ENCODE results near the gene SLC35E1. TPM values are rescaled to one million over a fixed set of nuclear protein-coding genes. Genes with fewer than 3 reads are reported as not detected.
A peak's percentile ranks its signal among the peaks of the same experiment; 100 is the strongest.

SLC35E1 gene
- total RNA-seq, 1 donor from 2014 or later = 63.1 TPM

DNA sequence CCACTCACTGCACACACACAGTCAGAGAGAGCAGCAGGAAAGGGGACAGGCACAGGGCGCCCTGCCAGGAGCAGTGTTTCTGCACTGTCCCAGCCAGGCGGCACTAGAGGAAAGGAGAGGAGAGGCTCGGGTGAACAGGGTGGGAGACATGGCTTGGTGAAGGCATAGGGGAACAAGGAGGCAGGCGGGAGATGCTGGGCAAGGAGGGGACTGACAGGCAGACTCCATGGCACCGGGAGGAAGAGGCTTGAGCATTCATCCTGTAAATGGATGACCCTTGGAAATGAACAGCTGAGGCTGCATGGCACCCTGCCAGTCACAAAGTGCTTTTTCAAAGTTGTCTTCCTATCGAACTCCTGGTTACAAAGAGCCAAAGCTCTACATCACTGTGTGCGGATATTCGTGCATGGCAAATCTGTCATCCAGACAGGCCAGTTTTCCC is 33.4 kb upstream of the SLC35E1 start:
- H3K36me3 ChIP-seq (ENCODE audit: insufficient read depth, low read length) = no peaks in the 10 kb centered on the region
- H3K9me3 ChIP-seq (ENCODE audit: insufficient read depth, low read depth, low read length) = no peaks in the 10 kb centered on the region
- Mint-ChIP-seq H3K4me1 (ENCODE audit: low read depth, unreplicated experiment) (peaks cover 21% of the 10 kb centered on the region), H3K36me3 (ENCODE audit: low read depth, unreplicated experiment) (peaks cover 14% of the 10 kb centered on the region), H3K27ac (ENCODE audit: unreplicated experiment) (no peak overlapping the region), H3K9me3 (ENCODE audit: unreplicated experiment) (no peaks in the 10 kb centered on the region), H3K27me3 (ENCODE audit: low read depth, unreplicated experiment) (no peaks in the 10 kb centered on the region), H3K4me3 (ENCODE audit: unreplicated experiment) (peak overlapping the region; percentile 27)
- no peak overlapping the region for H2AFZ ChIP-seq (ENCODE audit: low read depth, low read length)
- peaks cover 98% of the 10 kb centered on the region for H3K79me2 ChIP-seq (ENCODE audit: insufficient read depth, low read length)
- peaks cover 6% of the 10 kb centered on the region for H3K4me1 ChIP-seq (ENCODE audit: insufficient read depth, low read length)
- H4K20me1 ChIP-seq (ENCODE audit: insufficient read depth, low read length) = peaks cover 97% of the 10 kb centered on the region
- no peak overlapping the region for H3K4me2 ChIP-seq (ENCODE audit: low read length)
- no peak for FAIRE-seq
- TF ChIP-seq EZH2 (IDR thresholded peaks at IDR 0.05; ENCODE audit: insufficient read depth, low read length) = no peak
- TF ChIP-seq, protein P1, sequence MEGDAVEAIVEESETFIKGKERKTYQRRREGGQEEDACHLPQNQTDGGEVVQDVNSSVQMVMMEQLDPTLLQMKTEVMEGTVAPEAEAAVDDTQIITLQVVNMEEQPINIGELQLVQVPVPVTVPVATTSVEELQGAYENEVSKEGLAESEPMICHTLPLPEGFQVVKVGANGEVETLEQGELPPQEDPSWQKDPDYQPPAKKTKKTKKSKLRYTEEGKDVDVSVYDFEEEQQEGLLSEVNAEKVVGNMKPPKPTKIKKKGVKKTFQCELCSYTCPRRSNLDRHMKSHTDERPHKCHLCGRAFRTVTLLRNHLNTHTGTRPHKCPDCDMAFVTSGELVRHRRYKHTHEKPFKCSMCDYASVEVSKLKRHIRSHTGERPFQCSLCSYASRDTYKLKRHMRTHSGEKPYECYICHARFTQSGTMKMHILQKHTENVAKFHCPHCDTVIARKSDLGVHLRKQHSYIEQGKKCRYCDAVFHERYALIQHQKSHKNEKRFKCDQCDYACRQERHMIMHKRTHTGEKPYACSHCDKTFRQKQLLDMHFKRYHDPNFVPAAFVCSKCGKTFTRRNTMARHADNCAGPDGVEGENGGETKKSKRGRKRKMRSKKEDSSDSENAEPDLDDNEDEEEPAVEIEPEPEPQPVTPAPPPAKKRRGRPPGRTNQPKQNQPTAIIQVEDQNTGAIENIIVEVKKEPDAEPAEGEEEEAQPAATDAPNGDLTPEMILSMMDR (IDR thresholded peaks at IDR 0.05; ENCODE audit: insufficient read depth, low read depth, low read length) = no peak
- DNase-seq (ENCODE audit: low read depth) = no peak
- H3K27ac ChIP-seq (ENCODE audit: low read depth, low read length) = no peak overlapping the region
- H3K9ac ChIP-seq (ENCODE audit: low read length) = no peak overlapping the region
- no peak overlapping the region for H3K4me3 ChIP-seq (ENCODE audit: insufficient read depth, low read depth, low read length)
- no peaks in the 10 kb centered on the region for H3K27me3 ChIP-seq (ENCODE audit: insufficient read depth, low read length)

DNA sequence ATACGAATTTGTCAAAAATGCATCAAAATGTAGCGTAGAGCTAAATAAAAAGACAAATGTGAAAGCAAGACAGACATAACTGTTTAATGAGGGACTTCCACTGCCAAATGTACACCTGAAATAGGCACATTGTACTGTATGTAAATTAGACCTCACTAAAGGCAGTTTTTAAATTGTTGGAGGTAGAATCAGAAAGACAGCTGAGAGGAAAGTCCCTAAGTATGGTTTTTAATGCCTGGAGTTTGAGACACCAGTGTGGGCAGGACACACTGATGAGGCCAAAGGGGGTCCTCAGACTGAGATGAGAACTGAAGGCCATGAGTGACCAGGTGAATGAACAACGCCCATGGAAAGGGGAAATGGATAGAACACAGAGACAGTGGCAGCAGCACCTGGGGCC is 32.9 kb upstream of the SLC35E1 start:
- Histone ChIP-seq H3K4me2 (ENCODE audit: low read length) (no peak overlapping the region), H3K79me2 (ENCODE audit: insufficient read depth, low read length) (peaks cover 98% of the 10 kb centered on the region), H3K27ac (ENCODE audit: low read depth, low read length) (no peak overlapping the region), H3K9ac (ENCODE audit: low read length) (no peak overlapping the region), H2AFZ (ENCODE audit: low read depth, low read length) (no peak overlapping the region), H3K4me1 (ENCODE audit: insufficient read depth, low read length) (peaks cover 6% of the 10 kb centered on the region), H3K27me3 (ENCODE audit: insufficient read depth, low read length) (no peaks in the 10 kb centered on the region), H3K4me3 (ENCODE audit: insufficient read depth, low read depth, low read length) (no peak overlapping the region), H3K36me3 (ENCODE audit: insufficient read depth, low read length) (no peaks in the 10 kb centered on the region), H4K20me1 (ENCODE audit: insufficient read depth, low read length) (peaks cover 97% of the 10 kb centered on the region), H3K9me3 (ENCODE audit: insufficient read depth, low read depth, low read length) (no peaks in the 10 kb centered on the region)
- FAIRE-seq = no peak
- Mint-ChIP-seq H3K4me3 (ENCODE audit: unreplicated experiment) (peak overlapping the region; percentile 50), H3K4me1 (ENCODE audit: low read depth, unreplicated experiment) (peaks cover 25% of the 10 kb centered on the region), H3K27ac (ENCODE audit: unreplicated experiment) (peak overlapping the region; percentile 26), H3K36me3 (ENCODE audit: low read depth, unreplicated experiment) (peaks cover 14% of the 10 kb centered on the region), H3K9me3 (ENCODE audit: unreplicated experiment) (no peaks in the 10 kb centered on the region), H3K27me3 (ENCODE audit: low read depth, unreplicated experiment) (no peaks in the 10 kb centered on the region)
- DNase-seq (ENCODE audit: low read depth) = no peak
- TF ChIP-seq, protein P1 (IDR thresholded peaks at IDR 0.05; ENCODE audit: insufficient read depth, low read depth, low read length) = no peak
- no peak for TF ChIP-seq EZH2 (IDR thresholded peaks at IDR 0.05; ENCODE audit: insufficient read depth, low read length)

DNA sequence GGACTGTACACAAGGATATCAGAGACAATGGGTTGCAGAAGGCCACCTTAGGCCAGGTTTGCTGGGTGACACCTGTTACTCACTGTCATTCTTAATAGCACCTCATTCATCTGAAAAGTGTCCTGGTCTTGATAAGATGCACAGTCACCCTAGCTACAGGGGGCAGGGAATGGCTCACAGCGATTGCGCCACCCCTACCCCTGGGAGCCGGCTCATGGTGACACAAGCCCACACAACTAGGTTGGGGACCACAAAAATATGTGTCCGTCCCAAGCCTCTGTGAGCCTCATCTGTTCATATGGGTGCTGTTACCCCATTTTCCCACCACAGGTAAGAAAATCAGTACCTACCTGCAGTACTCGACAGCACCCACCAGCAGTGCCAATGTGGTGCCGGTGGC is 32.4 kb upstream of the SLC35E1 start:
- Histone ChIP-seq H3K9me3 (ENCODE audit: insufficient read depth, low read depth, low read length) (no peaks in the 10 kb centered on the region), H3K36me3 (ENCODE audit: insufficient read depth, low read length) (no peaks in the 10 kb centered on the region), H3K9ac (ENCODE audit: low read length) (no peak overlapping the region), H3K4me2 (ENCODE audit: low read length) (no peak overlapping the region), H4K20me1 (ENCODE audit: insufficient read depth, low read length) (peaks cover 97% of the 10 kb centered on the region), H3K79me2 (ENCODE audit: insufficient read depth, low read length) (peaks cover 98% of the 10 kb centered on the region), H2AFZ (ENCODE audit: low read depth, low read length) (no peak overlapping the region), H3K4me3 (ENCODE audit: insufficient read depth, low read depth, low read length) (no peak overlapping the region), H3K4me1 (ENCODE audit: insufficient read depth, low read length) (peaks cover 6% of the 10 kb centered on the region), H3K27me3 (ENCODE audit: insufficient read depth, low read length) (no peaks in the 10 kb centered on the region), H3K27ac (ENCODE audit: low read depth, low read length) (no peak overlapping the region)
- Mint-ChIP-seq H3K4me1 (ENCODE audit: low read depth, unreplicated experiment) (peaks cover 26% of the 10 kb centered on the region), H3K27me3 (ENCODE audit: low read depth, unreplicated experiment) (no peaks in the 10 kb centered on the region), H3K9me3 (ENCODE audit: unreplicated experiment) (no peaks in the 10 kb centered on the region), H3K36me3 (ENCODE audit: low read depth, unreplicated experiment) (peaks cover 14% of the 10 kb centered on the region), H3K4me3 (ENCODE audit: unreplicated experiment) (no peak overlapping the region), H3K27ac (ENCODE audit: unreplicated experiment) (peak overlapping the region; percentile 26)
- no peak for FAIRE-seq
- TF ChIP-seq, protein P1 (IDR thresholded peaks at IDR 0.05; ENCODE audit: insufficient read depth, low read depth, low read length) = no peak
- no peak for TF ChIP-seq EZH2 (IDR thresholded peaks at IDR 0.05; ENCODE audit: insufficient read depth, low read length)
- DNase-seq (ENCODE audit: low read depth) = no peak

All from astrocyte (in vitro differentiated cells and primary cell).